Measurements from ENCODE around the gene DACH1. TPM values are rescaled to one million over a fixed set of nuclear protein-coding genes. Genes with fewer than 3 reads are reported as not detected.

Gene DACH1
- total and polyA plus RNA-seq, 2 of the 8 experiments (the other 6 are each of a cell fraction or from before 2014, with no cell fraction given) = 0.12 to 0.67 TPM

- no peak overlapping the region for H4K5ac ChIP-seq (ENCODE audit: insufficient read length, low read depth, low read length)
- no peaks in the 10 kb centered on the region for H3K4me1 ChIP-seq (replicated peaks in 1 of 4; ENCODE audit: control insufficient read depth in 3 of 4, insufficient read depth in 4 of 4, low read length in 3 of 4)
- H3K23ac ChIP-seq (ENCODE audit: insufficient read length) = no peak overlapping the region
- no peak overlapping the region for H3K14ac ChIP-seq (ENCODE audit: insufficient read length)
- no peak overlapping the region for H2BK12ac ChIP-seq (ENCODE audit: low read depth, low read length)
- no peak overlapping the region for H3K56ac ChIP-seq (replicated peaks; ENCODE audit: insufficient read length, low read depth, low read length)
- H3K27me3 ChIP-seq (replicated peaks in 1 of 4; ENCODE audit: control insufficient read depth in 3 of 4, extremely low read depth in 1 of 4, insufficient read depth in 3 of 4, low read length in 3 of 4) = no peaks in the 10 kb centered on the region
- H3K27ac ChIP-seq (ENCODE audit: low read depth, low read length) = no peak overlapping the region
- H2BK120ac ChIP-seq (replicated peaks; ENCODE audit: low read depth, low read length) = no peak overlapping the region
- H2BK15ac ChIP-seq (ENCODE audit: low read length) = no peak overlapping the region
- no peak for TF ChIP-seq TCF12 (IDR thresholded peaks at IDR 0.05; ENCODE audit: low read depth, low read length)
- TF ChIP-seq ATF2 (IDR thresholded peaks at IDR 0.05; ENCODE audit: low read length) = no peak
- TF ChIP-seq NANOG (IDR thresholded peaks at IDR 0.05; ENCODE audit: insufficient read depth, low read depth, low read length, poor library complexity, severe bottlenecking) = no peak
- TF ChIP-seq SUZ12 (IDR thresholded peaks at IDR 0.05; ENCODE audit: low read length) = no peak
- TF ChIP-seq TAF7 (optimal IDR thresholded peaks at IDR 0.05; ENCODE audit: borderline replicate concordance, low read depth, low read length) = no peak
- no peak for TF ChIP-seq RNF2 (IDR thresholded peaks at IDR 0.05; ENCODE audit: borderline replicate concordance, low read depth, low read length, missing control alignments, poor library complexity, severe bottlenecking)
- TF ChIP-seq BCL11A (IDR thresholded peaks at IDR 0.05; ENCODE audit: low read depth in 2 of 2, low read length in 2 of 2) = no peak
- TF ChIP-seq EGR1 (IDR thresholded peaks at IDR 0.05; ENCODE audit: borderline replicate concordance, low read depth, low read length) = no peak
- TF ChIP-seq CHD2 (IDR thresholded peaks at IDR 0.05; ENCODE audit: low read length) = no peak
- no peak for TF ChIP-seq CTCF (IDR thresholded peaks at IDR 0.05; ENCODE audit: control extremely low read depth in 1 of 3, insufficient read depth in 1 of 3, low read depth in 1 of 3, low read length in 3 of 3)
- no peaks in the 10 kb centered on the region for H3K23me2 ChIP-seq (ENCODE audit: low read depth, low read length)
- ChIA-PET CTCF (ENCODE audit: partially characterized antibody) (no interaction called here), POLR2A (ENCODE audit: partially characterized antibody) (no interaction called here)
- no peaks in the 10 kb centered on the region; a peak in 1 of 8 replicates for H3K36me3 ChIP-seq (ENCODE audit: control insufficient read depth in 2 of 4, insufficient read depth in 4 of 4, low read length in 3 of 4)
- no peaks in the 10 kb centered on the region for H4K20me1 ChIP-seq (replicated peaks in 1 of 2; ENCODE audit: control insufficient read depth in 1 of 2, insufficient read depth in 2 of 2, low read length in 2 of 2)
- no peak overlapping the region for H2BK5ac ChIP-seq (ENCODE audit: low read depth, low read length)
- DNase-seq (ENCODE audit: low read depth in 1 of 2, low spot score in 2 of 2) = no peak
- no peak overlapping the region for H4K8ac ChIP-seq (ENCODE audit: extremely low read depth, insufficient read depth, low read length)
- no peak overlapping the region for H3K9ac ChIP-seq (replicated peaks in 1 of 4; ENCODE audit: extremely low read depth in 1 of 4, low read depth in 3 of 4, low read length in 3 of 4)
- H3K79me2 ChIP-seq (ENCODE audit: control insufficient read depth in 1 of 2, insufficient read depth in 2 of 2, low read length in 2 of 2) = no peaks in the 10 kb centered on the region
- no peak overlapping the region for H3K18ac ChIP-seq (ENCODE audit: extremely low read depth, low read length)
- no peak overlapping the region for H2AK5ac ChIP-seq (ENCODE audit: low read depth, low read length)
- no peak overlapping the region for H4K91ac ChIP-seq (replicated peaks; ENCODE audit: insufficient read length, low read length)
- H3K4ac ChIP-seq (replicated peaks; ENCODE audit: insufficient read length, low read depth, low read length) = no peak overlapping the region
- no peaks in the 10 kb centered on the region for H3K79me1 ChIP-seq (ENCODE audit: low read depth, low read length)
- no peak for FAIRE-seq
- no peak overlapping the region for H2AFZ ChIP-seq (ENCODE audit: low read length)
- no peak overlapping the region for H3K4me3 ChIP-seq (ENCODE audit: extremely low read depth in 1 of 4, insufficient read depth in 2 of 4, low read depth in 3 of 4, low read length in 4 of 4)
- WGBS, 2 experiments (ENCODE audit: extremely low coverage in 1 of 2, insufficient coverage in 1 of 2, insufficient read length in 1 of 2, insufficient replicate concordance in 2 of 2, low coverage in 1 of 2, low lambda C conversion rate in 2 of 2, missing lambda C conversion rate in 1 of 2) = 86% methylated on average over 3 of the region's 3 CpGs; no CpG with 5 or more reads in 1 of the 2 experiments
- no peaks in the 10 kb centered on the region for H3K9me3 ChIP-seq (ENCODE audit: insufficient read depth in 2 of 2, low read depth in 1 of 2, low read length in 1 of 2)
- H3K4me2 ChIP-seq (ENCODE audit: insufficient read depth in 1 of 2, low read depth in 2 of 2, low read length in 2 of 2) = no peak overlapping the region
- H2BK20ac ChIP-seq (ENCODE audit: low read length) = no peak overlapping the region
These were observed 286.4 kb downstream of the DACH1 start for GRCh38 chr13:71580614-71581013.

All from H1 (cell line).